ENCODE data around the gene ARMC5. TPM values are rescaled to one million over a fixed set of nuclear protein-coding genes. Genes with fewer than 3 reads are reported as not detected.

Gene ARMC5
- total RNA-seq, 1 donor from 2014 or later = 10.9 TPM

DNA sequence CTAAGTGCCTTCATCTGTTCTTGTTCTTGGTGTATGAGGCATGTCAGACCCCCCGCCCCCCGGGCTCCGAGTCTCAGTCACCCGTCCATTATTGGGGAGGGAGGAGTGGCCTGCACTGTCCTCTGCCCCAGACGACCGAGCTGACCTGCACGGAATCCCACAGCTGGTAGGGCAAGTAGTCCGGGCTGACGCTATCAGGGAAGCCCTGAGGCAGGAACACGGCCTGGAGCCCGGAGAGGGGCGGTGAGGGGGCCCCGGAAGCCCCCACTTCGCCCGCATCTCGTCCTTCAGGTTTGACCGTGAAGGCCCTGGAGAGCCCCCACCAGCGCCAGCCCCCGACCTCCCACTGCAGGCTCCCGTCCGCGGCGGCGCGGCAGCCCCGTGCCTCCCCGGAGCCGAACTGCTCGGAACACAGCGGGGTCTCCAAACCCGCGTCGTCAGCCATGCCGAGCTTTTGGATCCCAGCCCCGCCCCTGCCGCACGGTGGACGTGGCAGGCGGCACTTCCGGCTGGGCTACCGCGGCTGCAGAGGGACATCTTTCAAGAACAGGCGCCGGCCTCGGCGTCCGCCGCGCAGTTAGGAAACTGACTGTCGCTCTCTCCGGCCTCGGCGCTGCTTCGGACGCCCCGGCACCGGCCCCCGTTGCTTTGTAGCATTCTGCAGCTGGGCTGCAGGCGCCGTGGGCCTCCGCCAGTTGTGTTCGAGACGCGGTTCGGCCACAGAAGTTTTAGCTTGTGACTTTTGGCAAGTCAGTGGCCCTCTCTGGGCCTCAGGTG is 48.8 kb downstream of the ARMC5 start, which contains the start of gene RUSF1:
RUSF1 (minus strand) TSS at position 463 of the 777 bp plus-strand sequence; CDS start at position 445, 18 bp downstream.
- H3K4me1 Mint-ChIP-seq = peaks cover 55% of the 10 kb centered on the region
- H3K27me3 Mint-ChIP-seq = no peaks in the 10 kb centered on the region
- H3K9me3 Mint-ChIP-seq = no peaks in the 10 kb centered on the region
- peak; percentile 81 for DNase-seq
- ChIA-PET CTCF (no interaction called here), POLR2A (interaction anchor here (0.6 to 2.1 kb wide), 12 partner anchors 10 to 366 kb away, joined by 3 to 31 read pairs (median 5); partner anchors contain the start of genes AHSP, ARMC5 and ZNF267)
- peaks cover 19% of the 10 kb centered on the region for H3K36me3 Mint-ChIP-seq (ENCODE audit: low read depth)
- peak within 1 kb of the TSS; percentile 94 for H3K4me3 Mint-ChIP-seq
- TF ChIP-seq, protein P1, sequence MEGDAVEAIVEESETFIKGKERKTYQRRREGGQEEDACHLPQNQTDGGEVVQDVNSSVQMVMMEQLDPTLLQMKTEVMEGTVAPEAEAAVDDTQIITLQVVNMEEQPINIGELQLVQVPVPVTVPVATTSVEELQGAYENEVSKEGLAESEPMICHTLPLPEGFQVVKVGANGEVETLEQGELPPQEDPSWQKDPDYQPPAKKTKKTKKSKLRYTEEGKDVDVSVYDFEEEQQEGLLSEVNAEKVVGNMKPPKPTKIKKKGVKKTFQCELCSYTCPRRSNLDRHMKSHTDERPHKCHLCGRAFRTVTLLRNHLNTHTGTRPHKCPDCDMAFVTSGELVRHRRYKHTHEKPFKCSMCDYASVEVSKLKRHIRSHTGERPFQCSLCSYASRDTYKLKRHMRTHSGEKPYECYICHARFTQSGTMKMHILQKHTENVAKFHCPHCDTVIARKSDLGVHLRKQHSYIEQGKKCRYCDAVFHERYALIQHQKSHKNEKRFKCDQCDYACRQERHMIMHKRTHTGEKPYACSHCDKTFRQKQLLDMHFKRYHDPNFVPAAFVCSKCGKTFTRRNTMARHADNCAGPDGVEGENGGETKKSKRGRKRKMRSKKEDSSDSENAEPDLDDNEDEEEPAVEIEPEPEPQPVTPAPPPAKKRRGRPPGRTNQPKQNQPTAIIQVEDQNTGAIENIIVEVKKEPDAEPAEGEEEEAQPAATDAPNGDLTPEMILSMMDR (IDR thresholded peaks at IDR 0.05) = no peak
- ATAC-seq (ENCODE audit: low read depth) = peak; percentile 94
- peak within 1 kb of the TSS; percentile 94 for H3K27ac Mint-ChIP-seq
- intact Hi-C loops (cut with micrococcal nuclease) = loop anchor here (1.0 to 5.0 kb wide), 2 partner anchors 49 to 204 kb away; partner anchors contain the start of gene ARMC5

DNA sequence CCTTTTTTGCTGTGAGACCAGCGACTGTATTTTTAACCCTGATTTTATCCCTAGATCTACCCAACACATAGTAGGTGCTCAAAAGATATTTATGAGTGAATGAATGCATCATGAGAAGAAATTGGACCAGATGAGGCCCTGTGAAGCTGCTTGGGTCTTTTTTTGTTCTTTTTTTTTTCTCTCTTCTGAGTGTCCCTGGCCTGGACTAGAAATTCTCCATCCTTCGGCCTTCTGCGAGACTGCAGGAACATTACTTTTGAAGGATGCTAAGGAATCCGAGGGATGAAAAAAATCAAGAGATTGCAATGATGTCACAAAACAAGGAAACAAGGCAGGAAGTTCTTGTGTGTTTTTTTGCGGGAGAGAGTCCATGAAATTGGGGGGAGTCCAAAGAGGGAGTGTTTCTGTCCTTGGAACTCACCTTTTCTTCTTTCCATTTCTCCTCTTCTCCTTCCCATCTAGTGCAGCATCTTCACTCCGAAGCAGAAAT is 49.5 kb downstream of the ARMC5 start:
- ChIA-PET CTCF (no interaction called here), POLR2A (interaction anchor here (0.6 to 2.1 kb wide), 8 partner anchors 11 to 367 kb away, joined by 3 to 31 read pairs (median 6); partner anchors contain the start of gene ARMC5)
- peaks cover 55% of the 10 kb centered on the region for H3K4me1 Mint-ChIP-seq
- peak overlapping the region; percentile 94 for H3K4me3 Mint-ChIP-seq
- H3K9me3 Mint-ChIP-seq = no peaks in the 10 kb centered on the region
- no peaks in the 10 kb centered on the region for H3K27me3 Mint-ChIP-seq
- TF ChIP-seq, protein P1 (IDR thresholded peaks at IDR 0.05) = no peak
- intact Hi-C loops (cut with micrococcal nuclease) = loop anchor here (1.0 to 5.0 kb wide), 2 partner anchors 49 to 204 kb away; partner anchors contain the start of gene ARMC5
- peaks cover 19% of the 10 kb centered on the region for H3K36me3 Mint-ChIP-seq (ENCODE audit: low read depth)
- peak overlapping the region; percentile 94 for H3K27ac Mint-ChIP-seq
- no peak for ATAC-seq (ENCODE audit: low read depth)
- DNase-seq = no peak

DNA sequence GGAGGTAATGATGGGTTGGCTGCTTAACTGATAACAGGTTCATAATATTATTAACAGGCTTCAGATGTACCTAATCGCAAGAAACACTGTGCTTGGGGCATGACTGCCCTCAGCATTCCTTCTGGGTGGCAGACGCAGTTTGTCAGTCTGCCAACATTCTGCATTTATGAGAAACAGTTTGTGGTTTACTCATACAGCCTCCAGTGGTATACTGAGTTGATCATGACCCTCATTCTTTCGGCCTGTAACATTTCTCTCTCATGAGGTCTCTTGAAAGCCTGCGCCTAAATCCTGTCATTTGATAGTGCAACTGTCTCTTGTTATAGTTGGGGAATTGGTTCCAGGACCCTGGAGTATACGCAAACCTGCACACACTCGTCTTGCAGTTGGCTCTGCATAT is 53.8 kb downstream of the ARMC5 start:
- Mint-ChIP-seq H3K4me3 (no peak overlapping the region), H3K36me3 (ENCODE audit: low read depth) (peaks cover 6% of the 10 kb centered on the region), H3K4me1 (peaks cover 22% of the 10 kb centered on the region), H3K9me3 (peaks cover 3% of the 10 kb centered on the region), H3K27ac (no peak overlapping the region), H3K27me3 (peaks cover 8% of the 10 kb centered on the region)
- TF ChIP-seq, protein P1 (IDR thresholded peaks at IDR 0.05) = no peak
- intact Hi-C loops (cut with micrococcal nuclease) = no loop called here
- ChIA-PET POLR2A (no interaction called here), CTCF (no interaction called here)
- no peak for DNase-seq
- no peak for ATAC-seq (ENCODE audit: low read depth)

DNA sequence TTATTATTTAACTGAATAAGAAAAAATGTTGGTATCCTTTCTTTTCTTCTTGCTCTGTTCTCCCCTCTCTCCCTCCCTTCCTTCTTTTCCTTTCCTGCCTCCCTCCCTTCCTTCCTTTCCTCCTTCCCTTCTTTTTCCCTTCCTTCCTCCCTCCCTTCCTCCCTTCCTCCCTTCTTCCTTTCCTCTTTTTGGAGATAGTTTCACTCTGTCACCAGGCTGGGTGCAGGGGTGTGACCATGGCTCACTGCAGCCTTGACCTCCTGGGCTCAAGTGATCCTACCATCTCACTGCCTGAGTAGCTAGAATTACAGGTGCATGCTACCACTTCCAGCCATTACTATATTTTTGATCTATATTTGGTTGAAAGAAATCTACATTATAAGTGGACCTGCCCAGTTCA is 54.6 kb downstream of the ARMC5 start:
- Mint-ChIP-seq H3K27ac (no peak overlapping the region), H3K4me1 (peaks cover 14% of the 10 kb centered on the region), H3K27me3 (peaks cover 8% of the 10 kb centered on the region), H3K4me3 (no peak overlapping the region), H3K36me3 (ENCODE audit: low read depth) (no peaks in the 10 kb centered on the region), H3K9me3 (peaks cover 3% of the 10 kb centered on the region)
- CTCF ChIA-PET = no interaction called here
- POLR2A ChIA-PET = interaction anchor here (0.6 kb wide), 1 partner anchor 13 kb away, joined by 5 read pairs; no protein-coding TSS in a partner anchor
- TF ChIP-seq, protein P1 (IDR thresholded peaks at IDR 0.05) = no peak
- no peak for DNase-seq
- ATAC-seq (ENCODE audit: low read depth) = no peak
- intact Hi-C loops (cut with micrococcal nuclease) = no loop called here

Other genes starting within 250 kb of the ARMC5 start
- 0.16 TPM in 1 of 2 replicates, not detected in the other for gene TRIM72, start 245.4 kb upstream of the ARMC5 start, total RNA-seq
- 0.27 TPM in 1 of 2 replicates, not detected in the other for gene PYDC1, start 242.4 kb upstream of the ARMC5 start, total RNA-seq
- gene ITGAM, start 199.5 kb upstream of the ARMC5 start, total RNA-seq = 40.6 and 44.6 TPM in 2 replicates
- gene ITGAX, start 104.3 kb upstream of the ARMC5 start, total RNA-seq = 81.9 and 100 TPM in 2 replicates
- gene ITGAD, start 66.2 kb upstream of the ARMC5 start, total RNA-seq = 0.05 and 0.07 TPM in 2 replicates
- gene COX6A2, start 31.1 kb upstream of the ARMC5 start, total RNA-seq = not detected in 2 replicates
- 0.10 and 0.11 TPM in 2 replicates for gene ZNF843, start 16.7 kb upstream of the ARMC5 start, total RNA-seq
- 1.4 and 2.6 TPM in 2 replicates for gene TGFB1I1, start 12.7 kb downstream of the ARMC5 start, total RNA-seq
- gene SLC5A2, start 23.6 kb downstream of the ARMC5 start, total RNA-seq = not detected in 2 replicates
- gene RUSF1, start 48.9 kb downstream of the ARMC5 start, total RNA-seq = 58.6 and 59.7 TPM in 2 replicates
- gene AHSP, start 68.4 kb downstream of the ARMC5 start, total RNA-seq = not detected in 2 replicates